Measurements from ENCODE around the gene LAMA3.

The LAMA3 gene

DNA sequence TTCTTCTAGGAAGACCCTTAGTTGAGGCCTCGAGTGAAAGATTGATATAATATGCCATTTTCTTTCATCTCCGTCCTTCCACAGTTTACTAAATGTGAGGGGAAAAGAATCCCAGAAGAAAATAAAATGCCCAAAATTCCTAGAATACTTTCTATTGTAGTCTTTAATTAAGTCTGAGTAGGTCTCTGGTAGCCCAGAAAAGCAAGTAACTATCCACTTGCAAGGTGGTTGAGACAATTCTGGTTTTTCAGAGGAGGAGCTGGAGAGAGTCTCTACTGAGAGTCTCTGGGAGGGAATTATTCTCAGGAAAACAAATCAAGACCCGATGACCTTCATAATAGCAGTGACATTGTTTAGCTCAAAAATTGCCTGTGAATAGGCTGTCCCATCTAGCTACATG is 261.4 kb downstream of the LAMA3 start:
- no peak for DNase-seq

DNA sequence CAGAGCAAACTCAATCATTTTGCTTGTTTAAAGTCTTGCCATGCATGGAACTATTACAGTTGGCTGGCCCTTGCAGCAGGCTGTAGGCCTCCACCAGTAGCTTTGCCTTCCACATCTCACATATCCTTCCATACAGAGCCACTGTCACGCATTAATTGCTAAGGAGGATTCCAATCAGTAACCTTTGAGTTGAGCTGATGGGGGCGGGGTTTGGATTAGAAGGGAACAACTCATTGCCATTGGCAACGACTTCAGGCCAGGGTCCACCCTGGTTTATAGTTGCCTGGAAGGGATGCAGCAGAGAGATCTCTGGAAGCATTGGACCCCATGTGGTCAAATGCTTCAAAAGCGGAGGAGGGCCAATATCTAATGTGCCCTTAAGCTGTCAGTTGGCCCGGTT is 262.0 kb downstream of the LAMA3 start:
- peak; percentile 29 for DNase-seq

DNA sequence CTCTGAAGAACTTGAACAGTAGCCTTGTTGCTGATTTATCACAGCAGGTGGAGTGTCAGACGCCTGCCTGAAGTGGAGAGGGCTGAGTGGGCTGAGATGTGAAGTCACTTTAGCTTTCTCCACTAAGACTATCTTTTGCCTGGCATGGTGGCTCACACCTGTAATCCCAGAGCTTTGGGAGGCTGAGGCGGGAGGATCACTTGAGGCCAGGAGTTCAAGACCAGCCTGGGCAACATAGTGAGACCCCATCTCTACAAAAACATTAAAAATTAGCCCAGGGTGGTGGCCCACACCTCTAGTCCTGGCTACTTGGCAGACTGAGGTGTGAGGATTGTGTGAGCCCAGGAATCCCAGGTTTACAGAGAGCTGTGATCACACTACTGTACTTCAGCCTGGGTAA is 264.7 kb downstream of the LAMA3 start:
- peak; percentile 15 for DNase-seq

DNA sequence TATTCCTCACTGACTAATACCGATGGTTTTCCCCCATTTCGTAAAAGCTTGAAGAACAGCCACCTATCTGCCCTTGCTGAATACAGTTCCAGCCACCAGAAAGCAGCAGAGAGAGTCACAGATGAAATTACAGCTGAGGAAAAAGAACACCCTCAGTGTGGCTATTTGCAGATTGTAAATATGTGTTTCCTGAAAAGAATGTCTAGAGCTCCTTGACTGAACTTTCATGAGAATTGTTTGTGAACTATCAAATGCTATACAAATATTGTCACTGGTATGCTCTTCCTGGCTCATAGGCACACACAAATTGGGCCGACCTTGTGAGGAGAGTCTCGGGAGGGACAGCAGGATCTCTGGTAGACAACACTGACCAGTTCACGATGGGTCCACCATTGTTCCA is 267.2 kb downstream of the LAMA3 start:
- DNase-seq = no peak

DNA sequence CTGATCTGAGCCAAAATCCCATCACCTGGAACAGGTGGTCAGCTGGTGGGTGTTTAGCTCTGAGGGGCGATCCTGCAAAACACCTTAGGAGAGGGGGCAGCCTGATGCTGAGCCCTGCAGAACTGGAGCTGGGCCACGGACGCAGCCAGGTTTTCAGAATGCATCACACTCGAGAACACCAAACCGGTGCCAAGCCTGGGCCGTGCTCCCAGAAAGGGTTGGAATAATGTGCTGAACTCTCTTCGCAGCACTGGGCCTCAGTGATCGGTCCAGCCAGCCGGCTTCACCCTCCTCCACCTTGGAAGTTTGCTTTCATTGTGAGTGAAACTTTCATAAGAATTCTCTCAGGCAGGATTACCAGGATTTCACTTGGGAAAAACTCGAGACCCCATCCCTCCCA is 268.8 kb downstream of the LAMA3 start:
- DNase-seq = peak; percentile 42

DNA sequence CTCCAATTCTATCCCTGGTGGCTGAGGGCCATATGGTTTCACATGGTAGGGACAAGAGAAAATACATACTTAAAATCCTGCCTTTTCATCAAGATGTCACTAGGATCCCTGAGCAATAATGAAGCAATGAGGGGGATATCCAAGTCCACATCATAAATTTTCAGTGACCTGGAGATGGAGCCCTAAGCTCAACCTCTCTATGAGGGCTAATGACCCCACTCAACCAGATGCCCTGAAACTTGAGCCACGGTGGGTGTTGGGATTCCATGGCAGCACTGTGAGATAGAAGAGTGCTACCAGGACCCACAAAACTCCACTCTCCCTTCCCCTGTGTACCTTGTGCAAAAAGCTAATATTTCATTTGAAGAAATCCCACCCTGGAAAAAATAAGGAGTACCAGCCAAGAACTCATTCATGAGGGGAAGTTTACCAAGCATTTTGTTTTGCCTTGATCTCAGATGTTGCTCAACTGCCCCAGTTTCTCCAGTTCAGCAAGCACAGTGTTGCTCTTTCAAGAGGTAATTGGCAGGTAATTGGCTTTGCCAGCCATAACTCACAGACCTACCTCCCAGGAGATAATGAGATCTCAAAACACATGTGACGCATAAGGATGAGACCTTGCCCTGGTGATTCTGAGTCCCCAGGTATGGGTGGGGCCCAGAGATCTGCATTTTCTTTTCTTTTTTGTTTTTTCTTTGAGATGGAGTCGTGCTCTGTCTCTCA is 274.4 kb downstream of the LAMA3 start:
- peak; percentile 43 for DNase-seq

DNA sequence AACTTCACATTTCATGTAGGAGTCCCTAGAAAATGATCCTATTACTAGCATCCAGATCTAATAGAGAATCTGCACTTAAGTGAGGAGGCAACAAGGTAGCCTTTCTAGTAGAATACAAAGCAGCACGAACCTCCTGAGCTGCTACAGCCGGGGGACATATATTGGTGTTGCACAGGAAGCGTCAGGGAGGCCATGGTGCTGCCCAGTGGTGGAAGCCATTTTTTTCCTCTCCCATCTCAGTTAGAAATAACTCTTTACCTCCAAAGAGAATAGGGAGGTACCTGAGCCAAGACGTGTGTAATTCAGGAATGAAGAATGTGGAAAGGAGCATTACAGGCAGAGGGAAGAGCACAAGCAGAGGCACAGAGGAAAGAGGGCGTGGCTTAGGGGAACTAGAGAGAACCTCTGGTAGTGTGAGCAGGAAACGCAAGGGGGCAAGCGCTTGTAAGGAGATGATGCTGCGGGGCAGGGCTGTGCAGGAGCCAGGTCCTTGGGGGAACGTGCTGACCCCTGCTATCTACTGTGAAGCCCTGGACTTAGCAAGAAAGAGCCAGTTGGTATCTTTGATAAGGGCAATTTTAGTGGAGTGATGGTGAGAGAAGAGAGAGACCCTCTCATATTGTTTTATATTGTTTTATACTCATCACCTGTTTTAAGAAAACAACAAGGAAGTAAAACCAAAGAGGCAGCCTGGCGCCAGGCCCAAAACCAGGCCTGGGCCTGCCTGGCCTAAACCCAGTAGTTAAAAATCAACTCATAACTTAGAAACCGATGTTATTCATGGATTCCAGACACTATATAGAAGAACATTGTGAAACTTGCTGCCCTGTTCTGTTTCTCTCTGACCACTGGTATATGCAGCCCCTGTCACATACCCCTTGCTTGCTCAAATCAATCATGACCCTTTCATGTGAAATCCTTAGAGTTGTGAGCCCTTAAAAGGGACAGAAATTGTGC is 275.3 kb downstream of the LAMA3 start:
- peak; percentile 20 for DNase-seq

DNA sequence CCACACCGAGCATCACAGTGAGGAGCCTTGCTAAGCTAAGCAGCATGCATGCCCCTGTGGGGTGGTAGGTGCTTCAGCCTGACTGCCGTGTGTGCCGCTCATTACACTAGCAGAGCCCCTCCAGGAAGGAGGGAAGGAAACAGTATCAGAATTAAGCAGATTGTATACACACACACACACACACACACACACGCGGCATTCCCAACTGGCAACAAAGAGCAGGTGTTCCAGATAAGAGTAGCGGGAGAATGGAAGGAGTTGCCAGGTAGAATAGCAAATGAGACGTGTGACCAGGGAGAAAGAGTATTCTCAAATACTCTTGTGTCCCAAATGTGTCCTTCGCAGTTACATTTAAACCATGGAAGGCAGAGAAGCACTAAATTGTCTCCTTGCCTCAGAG is 277.7 kb downstream of the LAMA3 start:
- no peak for DNase-seq

DNA sequence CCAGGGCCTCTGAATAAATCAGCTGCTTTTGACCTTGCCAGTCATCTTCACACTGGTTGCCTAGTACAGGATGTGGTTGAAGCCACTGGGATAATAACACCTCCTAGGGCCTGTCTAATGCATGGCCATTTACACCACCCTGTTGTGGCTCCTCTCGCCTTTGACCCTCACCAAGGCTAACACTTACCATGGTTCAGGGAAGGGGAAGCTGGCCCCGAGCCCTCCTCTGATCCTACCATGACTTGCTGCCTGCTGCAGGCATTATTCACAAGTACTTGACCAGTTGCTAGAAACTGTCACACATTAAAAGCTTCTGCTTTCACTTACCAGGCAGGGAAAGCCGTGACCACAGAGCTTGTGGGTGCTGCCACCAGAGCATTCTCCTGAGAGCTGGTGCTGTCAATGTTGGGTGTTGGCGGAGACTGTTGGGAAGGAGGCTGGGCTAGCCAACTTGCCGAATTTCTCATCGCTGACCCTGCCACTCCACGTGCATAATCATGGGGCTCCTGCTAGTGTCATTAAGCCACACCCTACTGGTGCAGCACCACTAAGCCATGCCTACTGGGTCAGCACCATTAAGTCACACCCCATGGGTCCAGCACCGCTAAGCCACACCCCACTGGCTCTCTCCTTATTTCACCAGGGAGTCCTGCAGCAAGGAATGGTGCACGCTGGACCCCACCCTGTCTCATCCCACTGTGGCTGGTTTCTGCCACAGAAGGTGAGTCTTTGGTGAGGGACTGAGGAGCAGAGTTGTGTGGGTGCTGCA is 278.3 kb downstream of the LAMA3 start:
- peak; percentile 47 for DNase-seq

DNA sequence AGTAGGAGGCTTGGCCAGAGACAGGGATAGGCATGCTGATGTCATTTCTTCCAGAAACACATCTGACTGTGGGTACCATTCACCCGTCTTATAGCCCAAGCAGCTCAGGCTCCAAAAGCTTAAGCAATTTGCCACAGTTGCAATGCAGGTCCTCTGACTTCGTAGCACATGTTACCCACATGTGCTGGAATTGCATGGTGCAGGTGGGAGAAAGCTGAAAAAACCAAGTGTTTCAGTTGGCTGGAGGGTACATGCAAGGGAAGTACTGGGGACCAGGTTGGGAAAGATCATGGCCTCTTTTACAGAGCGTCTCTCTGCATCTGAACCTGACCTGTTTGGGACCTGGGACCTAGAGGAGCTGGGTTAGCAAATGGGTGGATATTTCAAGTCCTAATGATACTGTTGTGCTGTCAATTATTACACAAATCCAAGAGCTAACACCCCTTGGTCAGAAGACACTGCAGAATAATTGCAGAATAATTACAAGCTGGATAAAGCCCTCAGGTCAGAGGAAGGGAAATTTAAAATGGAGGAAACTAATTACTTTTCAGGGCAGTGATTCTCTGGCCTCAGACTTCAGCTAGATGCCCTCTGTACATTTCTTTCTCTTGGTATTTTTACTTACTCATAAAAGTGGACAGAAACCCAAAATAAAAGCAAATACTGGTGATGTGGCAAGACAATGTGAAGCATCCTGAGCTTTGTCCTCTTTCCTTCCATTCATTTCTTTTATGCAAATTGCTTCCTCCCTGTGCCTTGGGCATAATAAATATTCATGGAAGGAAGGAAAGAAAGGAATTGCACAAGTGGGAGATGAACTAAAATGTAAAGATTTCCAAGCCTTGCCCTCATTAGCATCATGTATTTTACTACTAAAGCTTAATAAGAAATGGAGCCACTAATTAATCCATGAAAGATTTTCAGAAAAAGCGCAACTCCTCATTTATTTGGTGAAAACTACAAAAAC is 279.7 kb downstream of the LAMA3 start:
- no peak for DNase-seq

DNA sequence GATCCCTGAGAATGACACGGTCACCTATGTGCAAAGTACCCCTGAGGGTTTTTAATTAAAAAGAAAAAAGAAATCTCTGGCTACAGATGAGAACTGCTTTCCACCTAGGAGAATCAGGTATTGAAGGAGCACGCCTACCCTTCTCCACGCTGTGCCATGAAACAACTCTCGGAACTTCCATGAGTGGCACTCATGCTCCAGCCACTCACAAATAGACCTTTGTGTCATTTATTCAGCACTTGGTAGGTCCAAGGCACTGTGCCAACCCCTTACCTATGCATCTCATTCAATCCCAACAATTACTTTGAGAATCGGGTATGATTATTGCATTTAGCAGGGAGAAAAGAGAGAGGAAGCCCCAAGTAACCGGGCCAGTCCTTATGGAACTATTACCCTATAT is 280.4 kb downstream of the LAMA3 start:
- no peak for DNase-seq

DNA sequence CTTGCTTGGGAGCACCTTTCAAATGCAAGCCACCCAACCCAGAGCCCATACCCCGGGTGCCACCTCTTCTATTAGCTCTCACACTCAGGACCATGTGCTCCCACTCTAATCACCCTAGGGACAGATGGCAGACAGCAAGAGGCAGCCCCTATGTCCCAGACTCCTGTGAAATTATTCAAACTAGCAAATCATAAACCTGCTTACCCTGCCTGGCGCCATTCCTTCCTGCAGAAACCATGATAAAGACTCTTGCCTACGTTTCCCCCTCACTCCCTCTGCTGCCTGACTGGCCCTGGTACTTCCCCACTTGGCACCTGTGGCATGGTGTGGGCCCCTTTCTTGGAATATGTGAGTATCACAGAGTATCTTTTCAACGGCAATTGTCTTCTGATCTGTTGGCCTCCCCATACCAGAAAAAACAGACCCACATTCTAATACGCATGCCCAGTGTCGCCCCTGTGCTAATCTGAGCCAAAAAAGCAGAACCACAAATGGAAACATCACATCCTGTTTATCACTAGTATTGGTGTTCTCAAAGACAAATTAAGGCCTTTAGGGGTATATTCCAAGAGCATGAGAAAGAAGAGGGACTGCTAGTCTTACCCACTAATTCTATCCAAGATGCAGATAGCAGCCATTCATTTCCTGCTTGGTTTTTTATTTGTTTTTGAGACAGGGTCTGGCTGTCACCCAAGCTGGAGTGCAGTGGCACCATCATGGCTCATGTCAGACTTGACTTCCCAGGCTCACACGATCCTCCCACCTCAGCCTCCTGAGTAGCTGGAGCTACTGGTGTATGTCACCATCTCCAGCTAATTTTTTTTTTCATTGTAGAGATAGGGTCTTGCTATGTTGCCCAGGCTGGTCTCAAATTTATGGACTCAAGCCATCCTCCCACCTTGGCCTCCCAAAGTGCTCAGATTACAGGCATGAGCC is 281.2 kb downstream of the LAMA3 start:
- DNase-seq = no peak

DNA sequence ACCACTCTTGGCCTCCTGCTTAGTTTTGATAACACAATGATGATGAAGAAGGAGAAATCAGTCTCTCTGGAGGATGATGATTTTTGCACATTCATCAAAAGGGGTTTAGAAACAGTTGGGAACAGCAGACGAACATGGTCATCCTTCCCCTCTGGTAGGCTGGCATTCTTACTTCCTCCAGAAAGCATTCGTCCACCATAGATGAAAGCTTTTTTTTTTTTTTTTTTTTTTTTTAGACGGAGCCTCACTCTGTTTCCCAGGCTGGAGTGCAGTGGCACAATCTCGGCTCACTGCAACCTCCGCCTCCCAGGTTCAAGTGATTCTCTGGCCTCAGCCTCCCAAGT is 281.8 kb downstream of the LAMA3 start:
- DNase-seq = no peak

DNA sequence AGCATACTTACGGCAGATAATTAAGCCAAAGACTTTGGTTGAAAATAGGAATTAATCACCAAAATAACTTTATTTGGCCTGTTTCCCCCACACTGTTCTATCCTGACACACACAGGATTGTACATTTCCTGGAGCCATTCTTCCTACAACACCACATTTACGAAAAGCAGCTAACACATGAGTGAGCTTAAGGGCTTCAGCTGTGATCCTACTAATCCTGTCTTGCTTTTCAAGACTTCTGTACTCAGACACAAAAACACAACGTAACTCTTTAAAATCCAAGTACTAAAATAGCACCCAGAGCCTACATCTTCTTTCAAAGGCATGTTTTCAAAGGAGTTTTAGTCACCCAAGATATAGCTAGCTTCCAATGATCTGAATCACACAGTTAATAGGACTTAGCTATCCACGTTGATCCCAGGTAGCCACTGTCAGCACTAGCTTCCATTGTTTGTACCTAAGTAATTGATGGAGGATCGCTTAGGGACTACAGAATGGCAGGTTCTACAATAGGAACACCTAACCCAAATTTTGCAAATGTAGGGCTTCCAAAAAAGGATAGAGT is 282.5 kb downstream of the LAMA3 start:
- no peak for DNase-seq

DNA sequence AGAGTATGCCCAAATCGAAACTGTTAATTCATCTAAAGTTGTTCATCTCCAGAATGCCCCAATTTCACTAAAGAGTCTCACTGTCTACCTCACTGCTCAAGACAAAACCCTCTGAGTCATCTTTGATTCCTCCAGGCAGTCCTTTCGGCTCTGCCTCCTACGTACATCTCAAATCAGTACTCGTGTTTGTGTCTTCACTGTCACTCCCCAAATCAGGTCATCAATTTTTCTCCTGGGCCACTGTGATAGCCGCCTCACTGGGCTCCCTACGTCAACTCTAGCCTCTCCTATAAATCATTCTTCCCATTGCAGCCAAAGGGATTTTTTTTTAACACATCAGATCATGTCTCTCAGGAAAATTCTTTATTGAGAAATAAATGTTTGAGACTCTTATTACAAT is 283.2 kb downstream of the LAMA3 start:
- DNase-seq = no peak

DNA sequence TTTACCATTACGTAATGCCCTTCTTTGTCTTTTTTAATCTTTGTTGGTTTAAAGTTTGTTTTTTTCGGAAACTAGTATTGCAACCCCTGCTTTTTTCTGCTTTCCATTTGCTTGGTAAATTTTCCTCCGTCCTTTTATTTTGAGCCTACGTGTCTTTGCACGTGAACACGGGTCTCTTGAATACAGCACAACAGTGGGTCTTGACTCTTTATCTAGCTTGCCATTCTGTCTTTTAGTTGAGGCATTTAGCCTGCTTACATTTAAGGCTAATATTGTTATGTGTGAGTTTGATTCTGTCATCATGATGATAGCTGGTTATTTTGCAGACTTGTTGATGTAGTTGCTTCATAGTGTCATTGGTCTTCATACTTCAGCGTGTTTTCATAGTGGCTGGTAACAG is 287.9 kb downstream of the LAMA3 start:
- DNase-seq = no peak

DNA sequence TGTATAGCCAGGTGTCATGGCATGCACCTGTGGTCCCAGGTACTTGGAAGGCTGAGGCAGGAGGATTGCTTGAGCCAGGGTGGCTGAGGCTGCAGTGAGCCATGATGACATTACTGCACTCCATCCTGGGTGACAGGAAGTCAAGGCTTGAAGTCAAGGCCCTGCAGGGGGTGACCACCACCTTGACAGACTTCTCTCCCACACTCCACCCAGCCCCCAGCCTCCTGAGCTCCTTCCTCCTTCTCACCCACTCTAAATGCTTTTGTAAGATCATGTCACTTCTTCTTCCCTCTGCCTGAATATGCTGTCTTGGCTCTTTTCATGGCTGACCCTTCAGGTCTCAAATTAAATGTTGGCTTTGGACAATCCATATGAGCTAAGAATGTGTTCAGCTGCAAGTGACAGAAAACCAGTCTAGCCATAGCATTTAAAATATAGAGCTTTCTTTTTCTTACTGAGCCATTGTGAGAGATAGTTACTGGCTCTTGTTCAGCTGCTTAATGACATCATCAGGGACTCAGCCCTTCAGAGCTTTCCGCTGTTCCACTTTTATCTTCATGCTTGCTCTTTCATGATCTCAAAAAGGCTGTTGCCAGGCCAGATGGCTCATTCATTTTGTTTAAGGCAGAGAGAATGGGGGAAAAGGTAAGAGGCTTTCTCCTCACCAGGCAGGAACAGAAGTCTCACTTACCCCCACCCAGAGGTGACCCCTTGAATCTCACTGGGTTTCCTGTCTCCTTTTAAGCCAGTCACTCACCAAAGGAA is 288.6 kb downstream of the LAMA3 start:
- peak; percentile 26 for DNase-seq

DNA sequence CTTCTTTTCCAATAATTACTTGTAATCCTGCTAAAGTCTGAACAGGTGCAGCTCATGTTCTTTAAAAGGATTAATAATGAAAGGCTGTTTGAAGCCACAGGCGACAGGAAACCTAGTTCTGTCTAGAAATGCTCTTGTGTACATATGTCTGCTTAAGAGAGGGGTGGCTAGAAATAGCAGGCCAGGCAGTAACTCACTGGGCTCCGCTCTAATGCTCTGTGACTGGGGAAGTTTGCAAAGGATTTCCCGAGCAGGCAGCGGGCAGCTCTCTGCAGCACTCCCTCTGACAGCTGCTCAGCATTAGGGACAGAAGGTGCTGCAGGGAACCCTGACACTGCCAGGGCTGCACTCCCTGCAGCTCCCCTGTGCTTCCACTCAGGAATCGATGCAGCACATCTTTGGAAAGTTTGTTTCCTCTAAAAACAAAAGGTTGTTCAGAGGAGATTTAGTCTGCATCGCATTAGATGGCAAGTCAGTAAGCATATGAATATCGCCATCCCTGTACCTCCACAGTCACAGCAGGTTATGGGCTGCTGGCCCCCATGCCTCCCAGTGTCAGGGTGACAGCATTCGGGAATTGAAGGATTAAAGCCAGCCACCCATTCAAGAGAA is 292.2 kb downstream of the LAMA3 start:
- no peak for DNase-seq
